Suprapubic skin (tissue), 4 donors: ENCODE results near the gene WDR77.

ENCODE experiments used
- CTCF ChIP-seq, 2 donors: fragments of 200-600 bp in 1 of 2; fragments of 450-650 bp in 1 of 2; sonication (generic) in 1 of 2; IDR thresholded peaks; one replicate each; pipeline ENCODE4 v1.5.1; 2016 to 2019; ENCODE audit warnings: antibody characterized with exemption in 2 of 2, mild to moderate bottlenecking in 1 of 2, moderate library complexity in 1 of 2
- EP300 ChIP-seq: sonication (generic); formaldehyde crosslinking; IDR thresholded peaks from one replicate; pipeline ENCODE4 v1.6.1; 2017; ENCODE audit warnings: antibody characterized with exemption
- POLR2A ChIP-seq, 2 donors: fragments of 450-650 bp; IDR thresholded peaks; one replicate each; pipeline ENCODE4 v1.6.1; 2017; ENCODE audit warnings: antibody characterized with exemption in 2 of 2, mild to moderate bottlenecking in 2 of 2, moderate library complexity in 2 of 2
- POLR2AphosphoS5 ChIP-seq, 3 donors: sonication (generic); formaldehyde crosslinking; IDR thresholded peaks; one replicate each; pipeline ENCODE4 v1.6.1; 2017; ENCODE audit warnings: antibody characterized with exemption in 3 of 3

GRCh38 chr1:111484391-111485026 is 35.5 kb upstream of the WDR77 start:
- TF ChIP-seq CTCF (IDR thresholded peaks at IDR 0.05) (no peak), POLR2AphosphoS5 (IDR thresholded peaks at IDR 0.05) (no peak), POLR2A (IDR thresholded peaks at IDR 0.05) (no peak), EP300 (no peak)
